Measurements from ENCODE around the gene STX7. TPM values are rescaled to one million over a fixed set of nuclear protein-coding genes. Genes with fewer than 3 reads are reported as not detected.

STX7 gene
- total and polyA plus RNA-seq, 2 donors (not counting 3 experiments of a cell fraction or from before 2014, with no cell fraction given): 13.4 to 45.5 TPM

DNA sequence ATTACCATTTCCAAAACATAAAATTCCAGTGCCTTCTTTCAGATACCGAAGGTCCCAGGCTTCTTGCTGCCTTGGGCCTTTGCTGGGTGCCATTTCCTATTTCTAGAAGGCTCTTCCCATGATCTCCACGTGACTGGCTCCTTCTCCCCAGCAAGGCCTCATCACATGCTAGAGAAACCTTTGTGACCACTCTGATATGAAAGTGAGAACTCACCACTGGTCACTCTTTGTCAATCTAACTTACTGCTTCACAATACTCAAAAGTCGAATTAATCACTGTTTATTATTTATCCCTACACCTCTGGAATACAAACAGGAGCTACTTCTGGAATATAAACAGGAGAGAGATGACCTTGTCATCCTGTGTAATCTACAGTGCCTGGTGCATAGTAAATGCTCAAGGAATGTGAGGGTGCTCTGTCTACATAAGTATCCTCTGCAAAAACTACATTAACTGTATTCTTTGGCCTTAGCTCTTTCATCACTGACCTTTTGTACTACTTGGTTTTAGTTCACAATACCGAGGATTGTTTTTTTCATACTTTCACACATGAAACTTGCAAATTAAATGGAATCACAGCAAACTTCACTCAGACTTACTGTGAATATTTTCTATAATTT is 1.6 kb downstream of the STX7 start:
- no peak for TF ChIP-seq GATA2 (IDR thresholded peaks at IDR 0.05; ENCODE audit: insufficient read depth, insufficient read length, low read depth, low read length)
- TF ChIP-seq MYC (IDR thresholded peaks at IDR 0.05; ENCODE audit: low read depth, low read length): no peak
- TF ChIP-seq POLR2A (IDR thresholded peaks at IDR 0.05; ENCODE audit: low read depth, low read length): no peak
- TF ChIP-seq POLR2AphosphoS5 (IDR thresholded peaks at IDR 0.05; ENCODE audit: insufficient read depth, low read depth, low read length): no peak
- no peak for TF ChIP-seq JUN (IDR thresholded peaks at IDR 0.05; ENCODE audit: borderline replicate concordance, insufficient read depth, insufficient read length, low read depth)
- TF ChIP-seq, protein P1, sequence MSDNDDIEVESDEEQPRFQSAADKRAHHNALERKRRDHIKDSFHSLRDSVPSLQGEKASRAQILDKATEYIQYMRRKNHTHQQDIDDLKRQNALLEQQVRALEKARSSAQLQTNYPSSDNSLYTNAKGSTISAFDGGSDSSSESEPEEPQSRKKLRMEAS (IDR thresholded peaks at IDR 0.05; ENCODE audit: insufficient read depth, insufficient read length): no peak
- no peak for TF ChIP-seq EZH2 (IDR thresholded peaks at IDR 0.05; ENCODE audit: borderline replicate concordance, low read depth, low read length, severe bottlenecking)
- TF ChIP-seq FOS (IDR thresholded peaks at IDR 0.05; ENCODE audit: borderline replicate concordance, insufficient read depth, low read length): no peak
- TF ChIP-seq, protein P2, sequence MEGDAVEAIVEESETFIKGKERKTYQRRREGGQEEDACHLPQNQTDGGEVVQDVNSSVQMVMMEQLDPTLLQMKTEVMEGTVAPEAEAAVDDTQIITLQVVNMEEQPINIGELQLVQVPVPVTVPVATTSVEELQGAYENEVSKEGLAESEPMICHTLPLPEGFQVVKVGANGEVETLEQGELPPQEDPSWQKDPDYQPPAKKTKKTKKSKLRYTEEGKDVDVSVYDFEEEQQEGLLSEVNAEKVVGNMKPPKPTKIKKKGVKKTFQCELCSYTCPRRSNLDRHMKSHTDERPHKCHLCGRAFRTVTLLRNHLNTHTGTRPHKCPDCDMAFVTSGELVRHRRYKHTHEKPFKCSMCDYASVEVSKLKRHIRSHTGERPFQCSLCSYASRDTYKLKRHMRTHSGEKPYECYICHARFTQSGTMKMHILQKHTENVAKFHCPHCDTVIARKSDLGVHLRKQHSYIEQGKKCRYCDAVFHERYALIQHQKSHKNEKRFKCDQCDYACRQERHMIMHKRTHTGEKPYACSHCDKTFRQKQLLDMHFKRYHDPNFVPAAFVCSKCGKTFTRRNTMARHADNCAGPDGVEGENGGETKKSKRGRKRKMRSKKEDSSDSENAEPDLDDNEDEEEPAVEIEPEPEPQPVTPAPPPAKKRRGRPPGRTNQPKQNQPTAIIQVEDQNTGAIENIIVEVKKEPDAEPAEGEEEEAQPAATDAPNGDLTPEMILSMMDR (IDR thresholded peaks at IDR 0.05; ENCODE audit: extremely low read depth in 1 of 2, insufficient read depth in 1 of 2, low read depth in 1 of 2, low read length in 2 of 2): no peak
- BruUV-seq (replicated peaks): no TSS peak
- Histone ChIP-seq H3K27ac (ENCODE audit: insufficient read depth, low read depth, low read length) (peak overlapping the region; percentile 21), H3K4me2 (ENCODE audit: insufficient read depth, low read length) (peak overlapping the region; percentile 100), H3K4me1 (ENCODE audit: control insufficient read depth, extremely low read depth, insufficient read depth, low read length) (peaks cover 26% of the 10 kb centered on the region), H3K79me2 (ENCODE audit: control insufficient read depth, insufficient read depth, low read length) (peaks cover 62% of the 10 kb centered on the region), H3K9me1 (replicated peaks; ENCODE audit: control insufficient read depth, extremely low read depth, insufficient read depth, low read length) (no peaks in the 10 kb centered on the region), H3K9me3 (replicated peaks; ENCODE audit: control insufficient read depth, insufficient read depth, low read length) (no peaks in the 10 kb centered on the region), H3K27me3 (ENCODE audit: control insufficient read depth in 2 of 2, insufficient read depth in 2 of 2, low read length in 2 of 2) (peaks cover 6 to 21% of the 10 kb centered on the region in 2 experiments), H3K36me3 (ENCODE audit: control insufficient read depth in 2 of 2, extremely low read depth in 1 of 2, insufficient read depth in 2 of 2, low read length in 2 of 2) (peaks cover 0 to 3% of the 10 kb centered on the region in 2 experiments), H3K4me3 (replicated peaks in 1 of 3; ENCODE audit: insufficient read depth in 1 of 3, low read depth in 1 of 3, low read length in 3 of 3) (peak overlapping the region; percentile 23 to 99 (median 98)), H2AFZ (ENCODE audit: low read depth, low read length) (no peak overlapping the region), H3K9ac (replicated peaks; ENCODE audit: extremely low read depth, insufficient read depth, low read length) (peak overlapping the region; percentile 90), H4K20me1 (replicated peaks; ENCODE audit: control insufficient read depth, extremely low read depth, insufficient read depth, low read length) (no peaks in the 10 kb centered on the region)
- dilution Hi-C loops (cut with MboI; ENCODE audit: extremely low pct_ligation_motif_present, low sequenced_read_pairs): no loop called here
- intact Hi-C loops (cut with micrococcal nuclease): loop anchor here (5.0 kb wide), 1 partner anchor 301 kb away; the partner anchor contains the start of gene RPS12
- ChIA-PET POLR2A (interaction anchor here (0.6 kb wide), 1 partner anchor 287 kb away, joined by 6 read pairs; the partner anchor contains the start of gene SLC18B1), CTCF (interaction anchor here (1.0 kb wide), 1 partner anchor 15 kb away, joined by 3 read pairs; no protein-coding TSS in a partner anchor)
- peak; percentile 38 for DNase-seq (ENCODE audit: low read depth, low spot score)
- FAIRE-seq: no peak

Measured in endothelial cell of umbilical vein (primary cell).